Activated CD8-positive, alpha-beta memory T cell treated with anti-CD3 and anti-CD28 coated beads, Interleukin-2, amount 10 ng/mL, durations not matched to agents 7 days and 5 days (primary cell): ENCODE data around the gene SPDYC. TPM values are rescaled to one million over a fixed set of nuclear protein-coding genes. Genes with fewer than 3 reads are reported as not detected.

Experiments
- ATAC-seq: fragments of 150-1000 bp; cut with Tn5 transposase; one replicate; pipeline ENCODE4 v1.10.0; 2021; ENCODE audit warnings: moderate library complexity
- CTCF ChIA-PET: fragments of 350-600 bp; sonication (Branson Sonifier 250); formaldehyde crosslinking; loops from one replicate; lab custom pipeline; 2021; ENCODE audit warnings: antibody characterized with exemption; lab: Charles Lee
- DNase-seq: peaks from one replicate; pipeline ENCODE4 v3.0.0-alpha.2; 2020
- H3K27ac Mint-ChIP-seq: one replicate; pipeline ENCODE4 v1.8.0; 2021; ENCODE audit warnings: mild to moderate bottlenecking, mixed read lengths
- H3K27me3 Mint-ChIP-seq: one replicate; pipeline ENCODE4 v1.8.0; 2021; ENCODE audit warnings: mixed read lengths
- H3K36me3 Mint-ChIP-seq: one replicate; pipeline ENCODE4 v1.8.0; 2021; ENCODE audit warnings: mild to moderate bottlenecking, mixed read lengths
- H3K4me1 Mint-ChIP-seq: one replicate; pipeline ENCODE4 v1.8.0; 2021; ENCODE audit warnings: mixed read lengths
- H3K4me3 Mint-ChIP-seq: one replicate; pipeline ENCODE4 v1.8.0; 2021; ENCODE audit warnings: mild to moderate bottlenecking, moderate library complexity, mixed read lengths
- H3K9me3 Mint-ChIP-seq: one replicate; pipeline ENCODE4 v1.8.0; 2022; ENCODE audit warnings: low read depth, mixed read lengths
- total RNA-seq, 2 experiments: library from RNA; stranded (reverse); gene quantifications; one replicate each; pipeline ENCODE4 v1.2.3, GENCODE V29; 2021

Gene SPDYC
- total RNA-seq, 2 experiments from 2014 or later = not detected

DNA sequence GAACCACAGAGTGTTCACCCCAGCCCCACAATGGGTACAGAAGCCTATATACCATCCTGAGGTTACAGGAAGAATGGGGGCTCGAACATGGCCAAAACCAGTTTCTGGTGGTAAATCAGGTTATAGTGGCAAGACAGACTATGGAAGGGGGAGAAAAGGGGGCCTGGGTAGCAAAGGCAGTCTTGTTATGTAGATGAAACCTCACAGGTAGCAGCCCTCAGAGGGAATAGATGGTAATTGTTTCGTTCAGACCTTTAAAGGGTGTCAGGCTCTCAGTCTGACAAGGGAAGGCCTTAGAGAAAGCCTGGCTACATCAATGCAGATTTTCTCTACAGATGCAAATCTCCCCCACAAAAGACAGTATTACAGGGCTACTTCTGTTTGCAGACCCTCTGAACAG lies 15.1 kb downstream of the SPDYC start:
- no peak overlapping the region for H3K4me3 Mint-ChIP-seq
- no peak for DNase-seq
- no peaks in the 10 kb centered on the region for H3K27me3 Mint-ChIP-seq
- peaks cover 17% of the 10 kb centered on the region for H3K36me3 Mint-ChIP-seq
- no peak for ATAC-seq
- peaks cover 19% of the 10 kb centered on the region for H3K4me1 Mint-ChIP-seq
- CTCF ChIA-PET = no interaction called here
- no peaks in the 10 kb centered on the region for H3K9me3 Mint-ChIP-seq
- H3K27ac Mint-ChIP-seq = no peak overlapping the region

DNA sequence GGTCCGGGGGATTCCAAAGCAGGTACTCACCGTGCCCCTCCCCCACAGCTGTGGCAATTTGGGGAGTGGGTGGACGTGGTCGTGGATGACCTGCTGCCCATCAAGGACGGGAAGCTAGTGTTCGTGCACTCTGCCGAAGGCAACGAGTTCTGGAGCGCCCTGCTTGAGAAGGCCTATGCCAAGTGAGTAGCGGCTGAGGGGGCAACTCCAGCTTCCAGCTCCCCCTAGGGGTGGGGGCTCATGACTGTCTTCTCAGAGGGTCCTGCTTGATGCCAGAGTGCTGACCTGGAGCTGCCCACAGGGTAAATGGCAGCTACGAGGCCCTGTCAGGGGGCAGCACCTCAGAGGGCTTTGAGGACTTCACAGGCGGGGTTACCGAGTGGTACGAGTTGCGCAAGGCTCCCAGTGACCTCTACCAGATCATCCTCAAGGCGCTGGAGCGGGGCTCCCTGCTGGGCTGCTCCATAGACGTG lies 15.9 kb downstream of the SPDYC start:
- no peak overlapping the region for H3K4me3 Mint-ChIP-seq
- no peaks in the 10 kb centered on the region for H3K9me3 Mint-ChIP-seq
- no peaks in the 10 kb centered on the region for H3K27me3 Mint-ChIP-seq
- CTCF ChIA-PET = interaction anchor here (0.6 kb wide), 1 partner anchor 19 kb away, joined by 3 read pairs; no protein-coding TSS in a partner anchor
- H3K4me1 Mint-ChIP-seq = peaks cover 17% of the 10 kb centered on the region
- DNase-seq (no peak), ATAC-seq (no peak)
- H3K36me3 Mint-ChIP-seq = peaks cover 21% of the 10 kb centered on the region
- H3K27ac Mint-ChIP-seq = no peak overlapping the region

DNA sequence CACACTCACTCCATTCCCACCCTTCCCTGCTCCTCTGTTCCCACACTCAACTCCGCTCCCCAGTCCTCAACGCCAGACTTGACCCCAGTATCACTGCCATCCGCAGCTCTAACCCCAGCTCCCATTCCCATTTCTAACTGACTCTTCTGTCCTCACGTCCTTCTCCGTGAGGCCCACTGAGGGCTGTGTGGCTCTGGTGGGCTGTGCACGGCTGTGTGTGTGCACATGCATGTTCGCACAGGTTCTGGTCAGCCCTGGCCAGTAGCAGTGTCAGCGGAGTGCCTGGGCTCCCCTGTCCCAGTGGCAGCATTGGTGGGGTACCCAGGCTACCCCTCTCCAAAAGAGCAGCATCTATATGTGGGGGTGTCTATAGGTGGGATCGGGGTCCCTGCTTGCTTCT lies 16.7 kb downstream of the SPDYC start:
- Mint-ChIP-seq H3K36me3 (peaks cover 21% of the 10 kb centered on the region), H3K4me3 (no peak overlapping the region), H3K27ac (no peak overlapping the region), H3K27me3 (no peaks in the 10 kb centered on the region), H3K9me3 (no peaks in the 10 kb centered on the region), H3K4me1 (peaks cover 17% of the 10 kb centered on the region)
- ATAC-seq (no peak), DNase-seq (no peak)
- CTCF ChIA-PET = no interaction called here

DNA sequence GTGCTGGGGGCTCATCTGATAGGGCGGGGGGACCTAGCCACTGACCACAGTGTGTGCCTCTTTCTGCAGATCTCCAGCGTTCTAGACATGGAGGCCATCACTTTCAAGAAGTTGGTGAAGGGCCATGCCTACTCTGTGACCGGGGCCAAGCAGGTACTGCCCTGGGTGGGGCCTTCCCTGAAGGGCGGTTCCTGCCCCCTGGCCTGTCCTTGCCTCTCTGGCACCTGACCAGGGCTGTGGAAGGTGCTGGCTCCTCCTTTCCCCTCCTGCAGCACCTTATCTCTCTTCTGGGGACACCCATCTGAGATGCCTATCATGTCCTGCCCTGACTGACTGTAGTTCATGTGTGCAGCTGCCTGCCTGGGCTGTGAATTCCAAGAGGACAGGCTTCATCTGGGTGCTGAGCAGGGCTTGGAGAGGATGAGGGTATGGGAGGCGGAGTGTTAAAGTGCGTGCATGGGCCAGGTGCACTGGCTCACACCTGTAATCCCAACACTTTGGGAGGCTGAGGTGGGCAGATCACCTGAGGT lies 17.2 kb downstream of the SPDYC start:
- Mint-ChIP-seq H3K36me3 (peaks cover 22% of the 10 kb centered on the region), H3K9me3 (no peaks in the 10 kb centered on the region), H3K4me3 (no peak overlapping the region), H3K27me3 (no peaks in the 10 kb centered on the region), H3K27ac (no peak overlapping the region), H3K4me1 (peaks cover 17% of the 10 kb centered on the region)
- ATAC-seq = no peak
- CTCF ChIA-PET = interaction anchor here (1.0 kb wide), 1 partner anchor 129 kb away, joined by 3 read pairs; no protein-coding TSS in a partner anchor
- DNase-seq = no peak

DNA sequence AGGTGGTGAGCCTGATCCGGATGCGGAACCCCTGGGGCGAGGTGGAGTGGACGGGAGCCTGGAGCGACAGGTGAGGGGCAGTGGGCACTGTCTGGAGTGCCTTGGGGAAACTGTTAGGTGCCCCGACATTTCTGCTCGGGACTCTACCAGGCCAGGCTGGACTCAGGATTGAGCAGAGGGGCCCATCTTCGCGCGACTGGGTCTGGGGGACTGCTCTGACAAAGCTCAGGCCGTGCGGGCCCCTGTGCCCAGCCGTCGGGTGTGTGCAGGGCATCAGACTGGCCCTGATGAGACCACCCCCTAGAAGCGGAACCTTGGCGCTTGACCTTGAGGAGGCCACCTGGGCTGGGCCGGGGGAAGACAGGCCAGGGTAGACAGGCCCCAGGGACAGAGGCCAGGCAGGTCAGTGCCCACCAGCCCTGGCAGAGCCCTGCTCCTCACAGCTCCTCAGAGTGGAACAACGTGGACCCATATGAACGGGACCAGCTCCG lies 18.0 kb downstream of the SPDYC start:
- Mint-ChIP-seq H3K36me3 (peaks cover 23% of the 10 kb centered on the region), H3K27me3 (no peaks in the 10 kb centered on the region), H3K4me1 (peaks cover 9% of the 10 kb centered on the region), H3K9me3 (no peaks in the 10 kb centered on the region), H3K4me3 (no peak overlapping the region), H3K27ac (no peak overlapping the region)
- ATAC-seq = no peak
- CTCF ChIA-PET = interaction anchor here (1.0 kb wide), 1 partner anchor 128 kb away, joined by 3 read pairs; no protein-coding TSS in a partner anchor
- no peak for DNase-seq

DNA sequence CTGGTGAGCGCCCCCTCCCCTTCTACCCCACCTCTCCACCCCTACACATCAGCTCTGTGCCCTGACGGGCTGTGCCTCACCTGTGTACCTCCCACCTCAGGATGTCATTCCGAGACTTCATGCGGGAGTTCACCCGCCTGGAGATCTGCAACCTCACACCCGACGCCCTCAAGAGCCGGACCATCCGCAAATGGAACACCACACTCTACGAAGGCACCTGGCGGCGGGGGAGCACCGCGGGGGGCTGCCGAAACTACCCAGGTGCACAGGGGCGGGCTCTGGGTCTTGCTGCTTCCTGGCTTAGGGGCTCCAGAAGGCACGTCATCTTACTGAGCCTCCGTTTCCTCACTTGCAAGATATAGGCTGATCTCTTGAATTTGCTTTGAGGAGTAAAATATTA lies 18.5 kb downstream of the SPDYC start:
- Mint-ChIP-seq H3K27ac (no peak overlapping the region), H3K9me3 (no peaks in the 10 kb centered on the region), H3K4me1 (peaks cover 5% of the 10 kb centered on the region), H3K27me3 (no peaks in the 10 kb centered on the region), H3K36me3 (peaks cover 26% of the 10 kb centered on the region), H3K4me3 (no peak overlapping the region)
- CTCF ChIA-PET = no interaction called here
- no peak for DNase-seq
- ATAC-seq = no peak

DNA sequence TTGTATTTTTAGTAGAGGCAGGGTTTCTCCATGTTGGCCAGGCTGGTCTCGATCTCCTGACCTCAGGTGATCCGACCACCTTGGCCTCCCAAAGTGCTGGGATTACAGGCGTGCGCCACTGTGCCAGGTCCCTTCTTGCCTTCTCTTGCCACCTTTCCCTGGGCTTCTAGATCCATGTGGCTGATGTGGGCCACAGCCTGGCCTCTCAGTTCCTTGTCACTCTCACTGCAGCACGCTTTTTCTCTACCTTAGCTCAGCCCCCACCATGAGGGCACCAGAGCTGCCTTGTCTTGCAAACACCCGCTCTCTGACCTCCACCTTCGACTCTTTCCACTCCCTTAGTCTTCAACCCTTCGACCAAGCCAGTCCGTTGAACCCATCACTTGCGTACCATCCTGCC lies 19.2 kb downstream of the SPDYC start:
- ATAC-seq (no peak), DNase-seq (no peak)
- no peak overlapping the region for H3K4me3 Mint-ChIP-seq
- H3K27me3 Mint-ChIP-seq = no peaks in the 10 kb centered on the region
- H3K9me3 Mint-ChIP-seq = no peaks in the 10 kb centered on the region
- peaks cover 25% of the 10 kb centered on the region for H3K36me3 Mint-ChIP-seq
- CTCF ChIA-PET = no interaction called here
- peaks cover under 1% of the 10 kb centered on the region for H3K4me1 Mint-ChIP-seq
- no peak overlapping the region for H3K27ac Mint-ChIP-seq

DNA sequence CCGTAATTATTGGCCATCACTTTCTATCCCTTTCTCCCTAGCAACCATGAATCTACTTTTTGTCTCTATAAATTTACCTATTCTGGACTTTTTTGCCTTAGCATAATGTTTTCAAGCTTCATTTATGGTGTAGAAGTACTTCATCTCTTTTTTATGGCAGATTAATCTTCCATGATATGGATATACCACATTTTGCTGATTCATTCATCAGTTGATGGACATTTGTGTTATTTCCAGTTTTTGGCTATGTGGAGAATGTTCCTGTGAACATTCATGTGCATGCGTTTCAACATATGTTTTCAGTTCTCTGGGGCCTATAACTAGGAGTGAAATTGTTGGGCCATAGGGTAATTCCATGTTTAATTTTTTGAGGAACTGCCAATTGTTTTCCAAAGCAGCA lies 24.5 kb downstream of the SPDYC start:
- no peak for ATAC-seq
- Mint-ChIP-seq H3K9me3 (no peaks in the 10 kb centered on the region), H3K4me1 (no peaks in the 10 kb centered on the region), H3K27ac (no peak overlapping the region), H3K4me3 (no peak overlapping the region), H3K27me3 (no peaks in the 10 kb centered on the region), H3K36me3 (peaks cover 37% of the 10 kb centered on the region)
- DNase-seq = no peak
- CTCF ChIA-PET = no interaction called here

DNA sequence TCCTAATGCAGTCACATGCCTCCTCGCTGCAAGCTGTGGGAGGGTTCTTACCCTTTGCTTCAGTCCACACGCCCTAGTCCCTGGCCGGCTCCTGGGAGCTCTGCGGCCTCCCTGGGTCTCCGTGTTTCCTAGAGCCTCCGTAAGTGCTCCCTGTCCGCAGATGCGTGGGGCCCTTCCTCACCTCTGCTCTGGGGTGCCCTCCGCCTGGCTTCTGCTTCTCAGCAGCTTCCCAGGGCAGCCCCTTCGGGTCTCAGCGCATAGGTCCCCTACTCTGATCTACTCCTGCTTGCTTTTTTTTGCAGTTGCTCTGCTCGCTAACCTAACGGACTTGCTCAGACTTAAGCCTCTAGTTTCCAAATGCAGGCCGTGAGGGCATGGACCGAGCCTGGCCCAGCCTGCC lies 34.1 kb downstream of the SPDYC start:
- Mint-ChIP-seq H3K27ac (no peak overlapping the region), H3K9me3 (no peaks in the 10 kb centered on the region), H3K36me3 (peaks cover 11% of the 10 kb centered on the region), H3K4me3 (no peak overlapping the region), H3K4me1 (peaks cover 5% of the 10 kb centered on the region), H3K27me3 (no peaks in the 10 kb centered on the region)
- CTCF ChIA-PET = interaction anchor here (0.8 to 5.7 kb wide), 9 partner anchors 18 to 126 kb away, joined by 3 to 43 read pairs (median 5); partner anchors contain the start of gene CDC42EP2
- ATAC-seq (no peak), DNase-seq (no peak)

DNA sequence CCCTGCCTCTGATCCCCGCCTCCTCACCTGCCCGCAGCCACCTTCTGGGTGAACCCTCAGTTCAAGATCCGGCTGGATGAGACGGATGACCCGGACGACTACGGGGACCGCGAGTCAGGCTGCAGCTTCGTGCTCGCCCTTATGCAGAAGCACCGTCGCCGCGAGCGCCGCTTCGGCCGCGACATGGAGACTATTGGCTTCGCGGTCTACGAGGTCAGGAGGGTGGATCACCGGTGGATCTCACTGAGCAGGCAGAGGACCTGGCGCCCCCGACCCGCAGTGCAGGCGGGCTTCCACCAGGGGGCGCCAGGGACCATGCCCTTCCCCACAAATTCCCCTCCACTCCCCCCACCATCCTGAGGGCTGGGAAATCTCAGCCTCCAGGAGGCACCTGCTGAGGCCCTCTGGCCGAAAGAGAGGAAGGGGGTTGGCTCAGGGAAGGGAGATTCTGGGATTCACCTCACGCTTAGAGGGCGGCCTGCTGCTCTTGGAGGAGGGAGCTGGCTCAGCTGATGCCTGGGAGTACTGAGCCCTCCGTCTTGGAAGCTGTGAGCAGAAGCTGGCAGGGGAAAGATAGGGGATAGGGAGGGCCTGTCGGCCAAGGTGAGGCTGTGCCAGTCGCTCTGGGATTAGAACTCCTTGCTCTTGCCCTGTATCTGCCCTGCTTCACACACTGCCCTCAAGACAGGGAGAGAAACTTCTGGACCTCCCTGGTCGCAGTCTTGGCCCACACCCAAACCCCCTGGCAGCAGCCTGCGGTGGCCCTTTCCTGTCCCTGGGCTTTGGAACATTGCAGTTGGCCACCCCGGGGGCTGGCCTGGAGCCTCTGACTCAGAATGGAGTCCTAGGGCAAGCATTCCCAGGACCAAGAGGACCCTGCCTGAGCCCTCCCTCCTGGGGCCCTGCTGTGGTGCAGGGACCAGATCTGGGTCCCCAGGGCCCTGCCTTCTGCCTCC lies 34.9 kb downstream of the SPDYC start:
- H3K4me1 Mint-ChIP-seq = peaks cover 8% of the 10 kb centered on the region
- H3K36me3 Mint-ChIP-seq = peaks cover 8% of the 10 kb centered on the region
- H3K9me3 Mint-ChIP-seq = no peaks in the 10 kb centered on the region
- no peak overlapping the region for H3K4me3 Mint-ChIP-seq
- DNase-seq (peak; percentile 55), ATAC-seq (peak; percentile 63)
- CTCF ChIA-PET = interaction anchor here (0.6 to 5.7 kb wide), 17 partner anchors 8 to 262 kb away, joined by 3 to 43 read pairs (median 4); partner anchors contain the start of gene CDC42EP2
- H3K27me3 Mint-ChIP-seq = no peaks in the 10 kb centered on the region
- H3K27ac Mint-ChIP-seq = no peak overlapping the region

DNA sequence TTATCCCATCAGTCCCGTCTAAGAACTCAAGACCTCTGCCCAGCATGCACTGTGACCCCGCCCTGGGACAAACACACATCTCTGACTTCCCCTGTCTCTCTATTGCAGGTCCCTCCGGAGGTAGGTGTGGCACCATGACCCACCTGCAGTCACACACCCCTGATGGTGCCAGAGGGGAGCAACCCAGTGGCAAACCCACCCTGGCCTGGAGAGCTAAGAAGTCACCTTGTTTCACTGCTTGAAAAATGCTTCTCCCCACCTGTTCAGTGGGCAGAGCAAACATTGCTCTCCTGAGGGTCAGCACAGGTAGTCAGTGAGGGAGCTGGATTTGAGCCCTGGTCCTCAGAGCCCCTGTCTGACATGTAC lies 35.6 kb downstream of the SPDYC start:
- DNase-seq (no peak), ATAC-seq (no peak)
- Mint-ChIP-seq H3K36me3 (peaks cover 10% of the 10 kb centered on the region), H3K27me3 (no peaks in the 10 kb centered on the region), H3K9me3 (no peaks in the 10 kb centered on the region), H3K4me1 (peaks cover 8% of the 10 kb centered on the region), H3K27ac (no peak overlapping the region), H3K4me3 (no peak overlapping the region)
- CTCF ChIA-PET = interaction anchor here (0.6 to 5.7 kb wide), 14 partner anchors 9 to 262 kb away, joined by 3 to 43 read pairs (median 4); partner anchors contain the start of gene CDC42EP2

DNA sequence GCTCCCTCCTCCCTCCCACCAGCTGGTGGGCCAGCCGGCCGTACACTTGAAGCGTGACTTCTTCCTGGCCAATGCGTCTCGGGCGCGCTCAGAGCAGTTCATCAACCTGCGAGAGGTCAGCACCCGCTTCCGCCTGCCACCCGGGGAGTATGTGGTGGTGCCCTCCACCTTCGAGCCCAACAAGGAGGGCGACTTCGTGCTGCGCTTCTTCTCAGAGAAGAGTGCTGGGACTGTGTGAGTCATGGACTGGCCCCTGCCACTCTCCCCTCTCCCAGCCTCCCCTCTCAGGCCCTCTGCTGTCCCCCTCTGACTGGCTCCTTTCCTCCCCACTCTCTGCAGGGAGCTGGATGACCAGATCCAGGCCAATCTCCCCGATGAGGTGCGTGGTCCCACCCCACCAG lies 36.4 kb downstream of the SPDYC start:
- H3K36me3 Mint-ChIP-seq = peaks cover 10% of the 10 kb centered on the region
- H3K27ac Mint-ChIP-seq = no peak overlapping the region
- CTCF ChIA-PET = interaction anchor here (0.8 to 5.7 kb wide), 3 partner anchors 53 to 109 kb away, joined by 3 to 43 read pairs (median 3); partner anchors contain the start of gene CDC42EP2
- no peaks in the 10 kb centered on the region for H3K9me3 Mint-ChIP-seq
- no peak for ATAC-seq
- H3K4me1 Mint-ChIP-seq = peaks cover 8% of the 10 kb centered on the region
- H3K4me3 Mint-ChIP-seq = no peak overlapping the region
- no peaks in the 10 kb centered on the region for H3K27me3 Mint-ChIP-seq
- no peak for DNase-seq

DNA sequence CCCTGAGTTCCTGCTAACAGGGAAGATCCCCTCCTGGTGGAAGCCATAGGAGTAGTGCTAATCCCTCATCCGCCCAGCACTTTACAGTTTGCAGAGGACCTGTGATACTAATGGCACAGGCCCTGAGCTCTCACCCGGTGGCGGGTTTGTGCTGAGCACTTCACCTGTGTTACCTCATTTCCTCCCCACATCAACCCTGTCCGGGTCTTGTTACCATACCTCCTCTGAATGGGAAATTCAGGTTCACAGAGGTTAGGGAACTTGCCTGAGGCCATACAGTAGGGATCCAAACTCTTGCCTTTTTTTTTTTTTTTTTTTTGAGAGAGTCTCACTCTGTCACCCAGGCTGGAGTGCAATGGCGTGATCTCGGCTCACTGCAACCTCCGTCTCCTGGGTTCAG lies 36.9 kb downstream of the SPDYC start:
- Mint-ChIP-seq H3K9me3 (no peaks in the 10 kb centered on the region), H3K27me3 (no peaks in the 10 kb centered on the region), H3K36me3 (peaks cover 10% of the 10 kb centered on the region), H3K4me3 (no peak overlapping the region), H3K4me1 (peaks cover 8% of the 10 kb centered on the region), H3K27ac (no peak overlapping the region)
- CTCF ChIA-PET = interaction anchor here (0.8 to 5.7 kb wide), 2 partner anchors 87 to 109 kb away, joined by 3 to 43 read pairs; partner anchors contain the start of gene CDC42EP2
- ATAC-seq (no peak), DNase-seq (no peak)
